IPS-NIHi11 (cell line): ENCODE results near the gene SPACDR.

ENCODE experiments used
- DNase-seq: peaks from one replicate; pipeline ENCODE4 v3.0.0; 2012; ENCODE audit warnings: mixed read lengths, low spot score

Gene SPACDR

GRCh38 chr7:100411101-100411500 lies 53.0 kb downstream of the SPACDR start:
- no peak for DNase-seq

- DNase-seq, result peak; percentile 69
These were observed 56.5 kb downstream of the SPACDR start for GRCh38 chr7:100407285-100408180.

GRCh38 chr7:100406767-100407166 lies 57.3 kb downstream of the SPACDR start:
- no peak for DNase-seq
